H1 (cell line): Measurements from ENCODE around the gene PGAP3.

Source experiments
- CBX8 ChIP-seq: fragments of 300-800, 300-1000 bp; sonication (generic); IDR thresholded peaks from 2 replicates; pipeline ENCODE4 v1.7.1; 2016; ENCODE audit warnings: low read depth, low read length, borderline replicate concordance
- CEBPB ChIP-seq: IDR thresholded peaks from 2 replicates; pipeline ENCODE4 v1.6.1; 2012; ENCODE audit warnings: low read depth, low read length
- JUND ChIP-seq: IDR thresholded peaks from 2 replicates; pipeline ENCODE4 v1.6.1; 2011; ENCODE audit warnings: mild to moderate bottlenecking, improper control_type of control experiment, low read length
- KDM5A ChIP-seq: fragments of 200-600 bp; IDR thresholded peaks from 2 replicates; pipeline ENCODE4 v1.7.1; 2012; ENCODE audit warnings: mild to moderate bottlenecking, low read length, inconsistent platforms, mixed read lengths
- MAFK ChIP-seq: IDR thresholded peaks from 2 replicates; pipeline ENCODE4 v1.6.1; 2012; ENCODE audit warnings: low read depth, mild to moderate bottlenecking, improper control_type of control experiment, low read length
- POLR2A ChIP-seq, 2 experiments: IDR thresholded peaks; 1 replicate in 1 of 2; 2 replicates in 1 of 2; pipeline ENCODE4 v1.6.1; 2011; ENCODE audit warnings: low read depth in 2 of 2, low read length in 2 of 2, mild to moderate bottlenecking in 2 of 2; ENCODE audit errors: control extremely low read depth in 1 of 2
- RBBP5 ChIP-seq: IDR thresholded peaks from 2 replicates; pipeline ENCODE4 v1.7.1; 2012; ENCODE audit warnings: low read depth, mild to moderate bottlenecking, inconsistent platforms, low read length, moderate library complexity, borderline replicate concordance
- RFX5 ChIP-seq: IDR thresholded peaks from 2 replicates; pipeline ENCODE4 v1.6.1; 2011; ENCODE audit warnings: low read depth, low read length, improper control_type of control experiment, borderline replicate concordance
- RXRA ChIP-seq: IDR thresholded peaks from 2 replicates; pipeline ENCODE4 v1.6.1; 2011; ENCODE audit warnings: low read depth, mild to moderate bottlenecking, low read length, moderate library complexity; ENCODE audit not compliant: insufficient read depth
- SUZ12 ChIP-seq: fragments of 200-600 bp; sonication (generic); IDR thresholded peaks from 2 replicates; pipeline ENCODE4 v1.6.1; 2012; ENCODE audit warnings: mild to moderate bottlenecking, inconsistent platforms, low read length, moderate library complexity, mixed read lengths
- TAF1 ChIP-seq: IDR thresholded peaks from 2 replicates; pipeline ENCODE4 v1.6.1; 2011; ENCODE audit warnings: mild to moderate bottlenecking, low read depth, low read length
- YY1 ChIP-seq: IDR thresholded peaks from 2 replicates; pipeline ENCODE4 v1.6.1; 2011; ENCODE audit warnings: low read depth, mild to moderate bottlenecking, low read length
- TF ChIP-seq, protein P1 (sequence below), 3 experiments: IDR thresholded peaks; 1 replicate in 2 of 3; 2 replicates in 1 of 3; pipeline versions ENCODE4 v1.5.1 to v1.6.1; 2011; ENCODE audit warnings: low read length in 3 of 3, mild to moderate bottlenecking in 3 of 3, inconsistent platforms in 2 of 3, low read depth in 1 of 3, moderate library complexity in 1 of 3; ENCODE audit not compliant: insufficient read depth in 1 of 3; ENCODE audit errors: control extremely low read depth in 1 of 3
- TF ChIP-seq, protein P2 (sequence below): IDR thresholded peaks from 2 replicates; pipeline ENCODE4 v1.6.1; 2012; ENCODE audit warnings: inconsistent platforms

DNA sequence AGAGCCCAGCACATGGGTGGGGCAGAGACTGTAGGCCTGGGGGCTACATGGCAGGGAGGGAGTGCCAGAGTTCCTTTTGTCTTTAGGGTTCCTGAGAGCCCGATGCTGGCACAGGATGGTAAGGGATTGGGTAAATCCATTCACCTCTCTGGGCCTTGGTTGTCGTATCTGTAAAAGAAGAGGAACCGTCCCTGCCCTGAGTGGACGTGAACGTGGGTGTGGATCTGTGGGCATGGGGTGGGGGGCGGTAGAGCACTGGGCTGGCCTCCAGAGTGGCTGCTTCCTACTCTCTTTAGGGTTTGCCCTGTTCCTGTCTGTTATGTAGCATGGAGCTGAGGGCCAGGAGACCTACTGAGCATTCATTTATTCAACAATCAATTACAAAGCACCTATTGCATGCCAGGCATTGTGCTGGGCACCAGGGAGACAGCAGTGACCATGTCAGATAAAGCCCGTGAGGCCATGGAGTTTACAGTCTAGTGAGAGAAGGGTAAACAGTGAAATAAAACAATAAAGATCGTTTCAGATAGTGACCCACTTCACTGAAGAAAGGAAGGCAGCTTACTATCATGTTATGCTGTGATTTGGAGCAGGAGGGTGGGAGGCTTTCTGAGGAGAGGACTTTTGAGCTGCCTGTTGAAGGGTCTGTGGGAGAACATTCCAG, 35.8 kb downstream of the PGAP3 start:
- no peak for TF ChIP-seq RXRA
- TF ChIP-seq CBX8, result no peak
- no peak for TF ChIP-seq RFX5
- TF ChIP-seq, protein P1, sequence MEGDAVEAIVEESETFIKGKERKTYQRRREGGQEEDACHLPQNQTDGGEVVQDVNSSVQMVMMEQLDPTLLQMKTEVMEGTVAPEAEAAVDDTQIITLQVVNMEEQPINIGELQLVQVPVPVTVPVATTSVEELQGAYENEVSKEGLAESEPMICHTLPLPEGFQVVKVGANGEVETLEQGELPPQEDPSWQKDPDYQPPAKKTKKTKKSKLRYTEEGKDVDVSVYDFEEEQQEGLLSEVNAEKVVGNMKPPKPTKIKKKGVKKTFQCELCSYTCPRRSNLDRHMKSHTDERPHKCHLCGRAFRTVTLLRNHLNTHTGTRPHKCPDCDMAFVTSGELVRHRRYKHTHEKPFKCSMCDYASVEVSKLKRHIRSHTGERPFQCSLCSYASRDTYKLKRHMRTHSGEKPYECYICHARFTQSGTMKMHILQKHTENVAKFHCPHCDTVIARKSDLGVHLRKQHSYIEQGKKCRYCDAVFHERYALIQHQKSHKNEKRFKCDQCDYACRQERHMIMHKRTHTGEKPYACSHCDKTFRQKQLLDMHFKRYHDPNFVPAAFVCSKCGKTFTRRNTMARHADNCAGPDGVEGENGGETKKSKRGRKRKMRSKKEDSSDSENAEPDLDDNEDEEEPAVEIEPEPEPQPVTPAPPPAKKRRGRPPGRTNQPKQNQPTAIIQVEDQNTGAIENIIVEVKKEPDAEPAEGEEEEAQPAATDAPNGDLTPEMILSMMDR (IDR thresholded peaks at IDR 0.05; ENCODE audit: control extremely low read depth in 1 of 3, insufficient read depth in 1 of 3, low read depth in 1 of 3, low read length in 3 of 3), result no peak
- TF ChIP-seq POLR2A (IDR thresholded peaks at IDR 0.05; ENCODE audit: control extremely low read depth in 1 of 2, low read depth in 2 of 2, low read length in 2 of 2), result no peak
- no peak for TF ChIP-seq MAFK
- TF ChIP-seq, protein P2, sequence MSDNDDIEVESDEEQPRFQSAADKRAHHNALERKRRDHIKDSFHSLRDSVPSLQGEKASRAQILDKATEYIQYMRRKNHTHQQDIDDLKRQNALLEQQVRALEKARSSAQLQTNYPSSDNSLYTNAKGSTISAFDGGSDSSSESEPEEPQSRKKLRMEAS, result no peak
- no peak for TF ChIP-seq JUND
- no peak for TF ChIP-seq RBBP5
- TF ChIP-seq YY1, result no peak
- no peak for TF ChIP-seq CEBPB
- no peak for TF ChIP-seq SUZ12
- no peak for TF ChIP-seq KDM5A
- no peak for TF ChIP-seq TAF1
